Prostate gland (tissue), 2 donors: Measurements from ENCODE around the gene GZF1.

Source experiments
- POLR2AphosphoS5 ChIP-seq: sonication (generic); formaldehyde crosslinking; IDR thresholded peaks from one replicate; pipeline ENCODE4 v1.6.1; 2017; ENCODE audit warnings: antibody characterized with exemption
- TF ChIP-seq, protein P1 (sequence below), 4 experiments: fragments of 200-600 bp in 2 of 4; fragments of 450-650 bp in 2 of 4; sonication (generic) in 2 of 4; IDR thresholded peaks; 1 replicate in 3 of 4; 2 replicates in 1 of 4; pipeline ENCODE4 v1.5.1; 2016 to 2019; ENCODE audit warnings: antibody characterized with exemption in 4 of 4, mild to moderate bottlenecking in 2 of 4, moderate library complexity in 2 of 4

DNA sequence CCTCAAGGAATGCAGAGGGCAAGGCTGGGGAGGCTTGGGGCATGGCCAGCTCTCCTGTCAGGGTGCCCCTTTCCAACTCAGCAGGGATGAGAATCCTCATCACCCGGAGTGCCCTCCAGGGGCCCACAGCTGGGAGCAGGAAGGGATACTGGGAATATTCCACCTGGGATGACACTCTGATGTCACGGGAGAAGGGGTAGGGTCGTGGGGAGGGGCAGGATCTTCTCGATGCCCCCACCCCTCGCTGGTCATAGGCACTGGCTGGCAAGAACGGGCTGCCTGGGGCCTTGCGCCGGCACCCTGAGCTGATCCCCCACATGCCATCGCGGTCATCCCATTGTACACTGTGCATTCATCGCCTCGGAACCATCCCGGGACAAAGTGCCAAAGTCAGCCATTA lies 22.0 kb upstream of the GZF1 start:
- TF ChIP-seq, protein P1, sequence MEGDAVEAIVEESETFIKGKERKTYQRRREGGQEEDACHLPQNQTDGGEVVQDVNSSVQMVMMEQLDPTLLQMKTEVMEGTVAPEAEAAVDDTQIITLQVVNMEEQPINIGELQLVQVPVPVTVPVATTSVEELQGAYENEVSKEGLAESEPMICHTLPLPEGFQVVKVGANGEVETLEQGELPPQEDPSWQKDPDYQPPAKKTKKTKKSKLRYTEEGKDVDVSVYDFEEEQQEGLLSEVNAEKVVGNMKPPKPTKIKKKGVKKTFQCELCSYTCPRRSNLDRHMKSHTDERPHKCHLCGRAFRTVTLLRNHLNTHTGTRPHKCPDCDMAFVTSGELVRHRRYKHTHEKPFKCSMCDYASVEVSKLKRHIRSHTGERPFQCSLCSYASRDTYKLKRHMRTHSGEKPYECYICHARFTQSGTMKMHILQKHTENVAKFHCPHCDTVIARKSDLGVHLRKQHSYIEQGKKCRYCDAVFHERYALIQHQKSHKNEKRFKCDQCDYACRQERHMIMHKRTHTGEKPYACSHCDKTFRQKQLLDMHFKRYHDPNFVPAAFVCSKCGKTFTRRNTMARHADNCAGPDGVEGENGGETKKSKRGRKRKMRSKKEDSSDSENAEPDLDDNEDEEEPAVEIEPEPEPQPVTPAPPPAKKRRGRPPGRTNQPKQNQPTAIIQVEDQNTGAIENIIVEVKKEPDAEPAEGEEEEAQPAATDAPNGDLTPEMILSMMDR (IDR thresholded peaks at IDR 0.05) = no peak
- no peak for TF ChIP-seq POLR2AphosphoS5
